HG03280 (cell line): Measurements from ENCODE around the gene RRP15.
A peak's percentile ranks its signal among the peaks of the same experiment; 100 is the strongest.

Experiments used
- ATAC-seq: cut with Tn5 transposase; IDR thresholded peaks from one replicate; pipeline ENCODE4 v1.9.1; 2021; ENCODE audit warnings: mild to moderate bottlenecking, moderate library complexity; ENCODE audit not compliant: unreplicated experiment

RRP15 gene

DNA sequence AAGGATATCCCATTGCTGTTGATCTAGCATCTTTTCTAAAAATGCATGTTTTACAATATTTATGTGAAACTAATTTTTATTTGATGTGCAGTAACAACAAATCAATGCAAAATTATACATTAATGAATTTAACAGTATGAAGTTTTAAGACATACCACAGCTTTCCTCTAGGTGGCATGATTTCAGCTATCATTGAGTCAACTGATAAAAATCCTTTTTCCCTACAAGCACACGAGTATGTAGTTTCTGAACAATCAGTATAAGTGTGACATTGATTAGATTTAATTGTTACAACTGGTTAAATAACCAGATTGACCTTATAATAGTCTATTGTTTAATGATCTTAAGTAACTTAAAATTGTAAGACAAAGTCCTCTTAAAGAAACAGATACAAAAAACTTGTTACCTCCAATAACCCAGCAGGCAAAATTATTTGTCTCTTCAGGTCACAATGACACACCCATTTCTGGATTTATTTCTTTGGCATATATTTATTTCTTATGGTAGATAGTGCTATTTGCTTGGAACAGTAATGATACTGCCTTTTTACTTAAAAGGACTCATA, 54.3 kb downstream of the RRP15 start:
- peak; percentile 54 for ATAC-seq

DNA sequence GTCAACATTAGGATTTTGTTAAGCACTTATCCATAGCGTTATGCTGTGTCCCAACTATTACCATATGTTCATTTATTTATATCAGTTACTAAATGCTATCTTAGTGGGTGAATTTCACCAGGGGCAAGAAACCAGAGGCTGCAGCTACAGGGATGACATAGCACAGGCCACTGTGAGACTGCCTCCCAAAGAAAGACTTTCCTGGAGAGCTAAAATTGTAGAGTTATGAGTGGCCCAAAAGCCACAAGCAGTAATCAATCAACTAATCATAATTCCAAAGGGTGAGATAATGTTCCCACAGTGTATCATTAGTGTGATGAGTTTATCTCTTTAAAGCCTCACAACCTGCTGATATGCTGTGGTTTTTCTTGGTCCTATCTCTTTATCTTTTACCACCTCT, 56.2 kb downstream of the RRP15 start:
- no peak for ATAC-seq

DNA sequence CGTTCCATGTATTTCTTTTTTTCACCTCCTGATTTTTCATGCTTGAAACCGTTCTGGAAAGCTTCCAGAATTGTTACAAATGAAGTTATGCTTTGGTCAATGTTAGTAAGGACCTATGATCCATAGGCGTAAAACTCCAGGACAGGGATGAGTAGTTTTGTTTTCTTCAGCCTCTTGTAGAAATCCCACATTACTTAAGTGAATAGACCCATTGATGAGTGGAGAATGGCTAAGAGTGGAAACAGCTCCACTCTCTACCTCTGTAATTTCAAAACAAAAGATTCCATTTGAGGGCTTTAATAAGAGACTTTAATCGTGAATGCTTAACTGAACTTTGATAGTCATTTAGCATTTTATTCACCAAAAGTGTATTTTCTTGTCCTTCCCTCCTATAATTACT, 57.0 kb downstream of the RRP15 start:
- no peak for ATAC-seq

DNA sequence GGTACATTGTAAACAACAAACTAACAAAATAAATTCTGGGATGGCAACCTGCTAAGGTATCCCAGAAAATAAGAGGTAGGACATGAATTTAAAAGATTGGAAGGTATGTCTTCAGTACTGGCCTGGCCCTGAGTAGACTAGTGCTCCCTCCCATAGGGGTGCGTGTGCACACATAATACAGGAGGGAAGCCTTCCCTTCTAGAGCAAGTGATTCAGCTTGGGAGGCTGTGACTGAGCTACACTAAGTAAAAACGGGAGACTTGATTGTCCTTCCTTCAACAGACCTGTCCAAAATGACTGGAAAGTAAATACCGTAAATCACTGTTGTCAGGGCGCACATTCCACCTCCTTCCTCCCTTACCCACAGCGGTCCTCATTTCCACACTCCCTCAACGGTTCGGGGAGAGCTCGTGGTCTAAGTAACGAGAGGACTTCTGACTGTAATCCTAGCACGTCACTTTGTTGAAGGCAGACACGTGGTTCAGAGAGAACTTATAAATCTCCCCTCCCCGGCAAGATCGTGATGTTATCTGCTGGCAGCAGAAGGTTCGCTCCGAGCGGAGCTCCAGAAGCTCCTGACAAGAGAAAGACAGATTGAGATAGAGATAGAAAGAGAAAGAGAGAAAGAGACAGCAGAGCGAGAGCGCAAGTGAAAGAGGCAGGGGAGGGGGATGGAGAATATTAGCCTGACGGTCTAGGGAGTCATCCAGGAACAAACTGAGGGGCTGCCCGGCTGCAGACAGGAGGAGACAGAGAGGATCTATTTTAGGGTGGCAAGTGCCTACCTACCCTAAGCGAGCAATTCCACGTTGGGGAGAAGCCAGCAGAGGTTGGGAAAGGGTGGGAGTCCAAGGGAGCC, 60.0 kb downstream of the RRP15 start, which contains the start of gene TGFB2:
Gene TGFB2, plus strand, starts transcription at position 523 of the 859 bp plus-strand sequence. CDS start 1,366 bp downstream, outside the sequence.
- peak; percentile 46 for ATAC-seq

DNA sequence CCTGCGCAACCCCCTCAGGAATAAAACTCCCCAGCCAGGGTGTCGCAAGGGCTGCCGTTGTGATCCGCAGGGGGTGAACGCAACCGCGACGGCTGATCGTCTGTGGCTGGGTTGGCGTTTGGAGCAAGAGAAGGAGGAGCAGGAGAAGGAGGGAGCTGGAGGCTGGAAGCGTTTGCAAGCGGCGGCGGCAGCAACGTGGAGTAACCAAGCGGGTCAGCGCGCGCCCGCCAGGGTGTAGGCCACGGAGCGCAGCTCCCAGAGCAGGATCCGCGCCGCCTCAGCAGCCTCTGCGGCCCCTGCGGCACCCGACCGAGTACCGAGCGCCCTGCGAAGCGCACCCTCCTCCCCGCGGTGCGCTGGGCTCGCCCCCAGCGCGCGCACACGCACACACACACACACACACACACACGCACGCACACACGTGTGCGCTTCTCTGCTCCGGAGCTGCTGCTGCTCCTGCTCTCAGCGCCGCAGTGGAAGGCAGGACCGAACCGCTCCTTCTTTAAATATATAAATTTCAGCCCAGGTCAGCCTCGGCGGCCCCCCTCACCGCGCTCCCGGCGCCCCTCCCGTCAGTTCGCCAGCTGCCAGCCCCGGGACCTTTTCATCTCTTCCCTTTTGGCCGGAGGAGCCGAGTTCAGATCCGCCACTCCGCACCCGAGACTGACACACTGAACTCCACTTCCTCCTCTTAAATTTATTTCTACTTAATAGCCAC, 60.7 kb downstream of the RRP15 start:
- peak; percentile 79 for ATAC-seq

DNA sequence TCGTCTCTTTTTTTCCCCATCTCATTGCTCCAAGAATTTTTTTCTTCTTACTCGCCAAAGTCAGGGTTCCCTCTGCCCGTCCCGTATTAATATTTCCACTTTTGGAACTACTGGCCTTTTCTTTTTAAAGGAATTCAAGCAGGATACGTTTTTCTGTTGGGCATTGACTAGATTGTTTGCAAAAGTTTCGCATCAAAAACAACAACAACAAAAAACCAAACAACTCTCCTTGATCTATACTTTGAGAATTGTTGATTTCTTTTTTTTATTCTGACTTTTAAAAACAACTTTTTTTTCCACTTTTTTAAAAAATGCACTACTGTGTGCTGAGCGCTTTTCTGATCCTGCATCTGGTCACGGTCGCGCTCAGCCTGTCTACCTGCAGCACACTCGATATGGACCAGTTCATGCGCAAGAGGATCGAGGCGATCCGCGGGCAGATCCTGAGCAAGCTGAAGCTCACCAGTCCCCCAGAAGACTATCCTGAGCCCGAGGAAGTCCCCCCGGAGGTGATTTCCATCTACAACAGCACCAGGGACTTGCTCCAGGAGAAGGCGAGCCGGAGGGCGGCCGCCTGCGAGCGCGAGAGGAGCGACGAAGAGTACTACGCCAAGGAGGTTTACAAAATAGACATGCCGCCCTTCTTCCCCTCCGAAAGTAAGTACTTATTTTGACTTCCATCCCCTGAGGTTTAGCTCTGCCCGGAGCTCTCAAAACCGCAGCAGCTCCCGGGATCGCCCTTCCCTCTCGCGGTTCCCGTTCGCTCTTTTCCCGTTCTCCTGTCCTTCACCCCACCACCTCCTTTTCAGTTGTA, 61.5 kb downstream of the RRP15 start:
- no peak for ATAC-seq

DNA sequence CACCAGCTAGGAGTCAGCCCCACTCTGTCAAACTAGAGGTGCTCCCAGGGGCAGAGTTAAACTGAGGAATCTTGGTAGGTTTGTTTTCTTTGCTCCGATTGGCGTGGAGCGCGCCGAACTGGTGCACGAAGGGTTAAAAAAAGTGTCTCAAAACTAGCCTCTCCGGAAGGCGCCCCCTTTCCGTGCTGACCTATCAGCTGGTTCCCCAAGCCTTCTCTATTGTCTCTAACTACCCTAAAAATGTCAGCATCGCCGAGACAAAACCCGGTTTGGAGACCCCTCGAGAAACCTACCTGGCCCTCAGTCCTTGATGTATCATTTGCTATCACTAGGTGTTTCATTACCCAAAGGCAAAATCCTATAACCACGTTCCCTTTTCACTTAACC, 62.2 kb downstream of the RRP15 start:
- ATAC-seq = no peak

DNA sequence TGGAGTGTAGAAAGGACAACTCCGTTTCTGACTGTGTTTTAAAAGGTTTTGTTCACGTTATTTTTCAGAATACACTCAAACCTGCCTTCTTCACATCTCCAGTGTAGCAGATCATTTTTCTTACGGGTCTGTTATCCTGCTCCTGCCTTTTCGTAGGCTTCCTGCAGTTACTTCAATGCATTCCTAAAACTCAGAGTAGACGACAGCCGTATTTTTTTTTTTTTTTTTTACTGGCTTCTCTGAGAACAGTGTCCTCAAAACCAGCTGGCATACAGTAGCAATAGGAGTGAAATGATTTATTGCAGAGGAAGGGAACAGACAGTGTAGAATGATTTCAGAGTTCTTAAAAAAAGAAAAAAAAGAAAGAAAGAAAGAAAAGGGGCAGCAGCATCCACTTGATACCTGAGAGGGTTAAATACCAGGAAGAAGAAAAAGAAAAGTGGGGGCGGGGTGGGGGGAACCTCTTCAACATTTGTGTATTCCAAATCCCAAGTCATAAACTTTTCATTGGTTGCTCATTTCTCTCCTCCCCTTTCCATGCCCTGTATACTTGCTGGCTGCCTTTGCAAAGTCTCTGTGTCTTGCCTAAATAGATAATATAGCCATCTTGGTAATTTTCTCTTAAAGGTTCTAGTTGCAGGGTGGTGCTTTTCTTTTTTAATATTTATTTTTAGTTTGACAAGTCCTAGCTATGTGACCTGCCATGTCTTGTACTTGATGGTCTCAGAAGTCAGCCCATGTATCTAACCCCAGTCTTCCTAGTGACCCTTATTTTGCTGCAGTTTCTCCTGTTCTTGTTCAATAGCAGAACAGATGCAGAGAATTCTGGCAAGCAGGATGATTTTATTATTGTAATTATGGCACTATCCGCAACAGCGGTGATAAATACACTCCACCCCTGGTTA, 62.9 kb downstream of the RRP15 start:
- ATAC-seq = no peak

DNA sequence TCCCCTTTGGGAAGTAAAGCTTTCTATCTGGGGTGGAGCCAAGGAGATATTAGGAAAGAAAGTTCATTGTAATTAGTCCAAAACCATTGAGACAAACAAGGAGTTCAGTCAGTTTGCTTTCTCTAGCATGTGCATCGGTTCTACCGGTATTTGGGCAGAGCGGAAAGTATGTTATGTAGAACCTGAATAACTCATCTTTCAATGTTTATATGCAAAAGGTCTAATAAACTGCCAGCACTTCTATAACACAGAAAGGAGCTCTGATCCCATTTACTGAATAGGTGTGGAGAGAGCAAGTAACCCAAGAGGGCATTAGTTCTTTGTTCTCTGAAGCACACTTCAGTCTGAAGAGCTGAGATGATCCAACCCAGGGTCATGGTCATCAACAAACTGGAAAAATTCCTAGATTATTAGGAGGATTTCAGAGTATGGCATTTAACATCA, 63.6 kb downstream of the RRP15 start:
- no peak for ATAC-seq

DNA sequence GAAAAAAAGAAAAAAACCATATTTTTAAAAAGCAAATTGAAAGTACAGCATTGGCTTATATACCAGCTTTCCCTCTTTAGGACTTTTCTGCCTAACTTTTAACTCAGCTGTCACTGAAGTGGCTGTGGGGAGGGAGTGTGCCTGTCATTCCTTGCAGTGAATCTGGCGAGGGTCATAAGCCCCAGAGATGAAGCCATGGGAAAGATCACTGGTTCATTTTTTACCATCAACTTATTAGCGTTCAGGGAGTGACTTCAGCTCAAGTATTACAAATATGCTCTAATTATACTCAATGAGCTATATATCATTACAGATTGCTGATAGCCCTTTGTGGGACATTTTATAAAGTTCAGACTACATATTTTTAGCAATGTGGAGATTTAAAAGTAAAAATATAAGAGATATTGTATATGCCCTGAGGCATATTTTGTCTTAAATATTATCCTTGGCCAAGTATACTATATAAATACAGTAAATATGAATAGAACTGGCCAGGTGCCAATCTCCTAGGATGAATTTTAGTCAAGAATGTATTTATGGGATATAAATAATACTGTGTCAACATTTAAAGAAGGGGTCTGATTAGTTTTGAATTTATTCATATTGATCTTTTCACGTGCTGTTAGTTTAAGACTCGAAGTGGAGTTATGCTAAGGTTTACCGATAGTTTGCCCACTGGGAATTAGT, 64.4 kb downstream of the RRP15 start:
- ATAC-seq = no peak

DNA sequence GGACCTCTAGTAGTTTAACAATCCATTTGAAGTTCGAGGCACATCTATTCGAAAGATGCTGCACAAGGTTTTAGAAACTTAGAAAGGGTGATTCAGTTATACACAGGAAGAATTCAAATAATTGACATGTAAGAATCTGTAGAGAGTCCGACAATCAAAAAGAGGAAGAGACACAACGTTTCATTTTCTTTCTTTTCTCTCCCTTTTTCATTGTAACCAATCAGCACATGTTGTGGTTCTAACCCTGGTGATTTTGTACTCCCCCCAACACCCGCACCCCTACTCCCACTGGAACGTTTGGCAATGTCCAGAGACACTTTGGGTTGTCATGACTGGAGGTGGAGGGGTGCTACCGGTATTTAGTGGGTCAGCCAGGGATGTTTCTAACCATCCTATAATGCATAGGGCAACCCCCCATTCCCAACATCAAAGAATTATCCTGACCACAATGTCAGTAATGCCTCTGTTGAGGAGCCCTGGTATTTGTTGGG, 65.0 kb downstream of the RRP15 start:
- no peak for ATAC-seq

DNA sequence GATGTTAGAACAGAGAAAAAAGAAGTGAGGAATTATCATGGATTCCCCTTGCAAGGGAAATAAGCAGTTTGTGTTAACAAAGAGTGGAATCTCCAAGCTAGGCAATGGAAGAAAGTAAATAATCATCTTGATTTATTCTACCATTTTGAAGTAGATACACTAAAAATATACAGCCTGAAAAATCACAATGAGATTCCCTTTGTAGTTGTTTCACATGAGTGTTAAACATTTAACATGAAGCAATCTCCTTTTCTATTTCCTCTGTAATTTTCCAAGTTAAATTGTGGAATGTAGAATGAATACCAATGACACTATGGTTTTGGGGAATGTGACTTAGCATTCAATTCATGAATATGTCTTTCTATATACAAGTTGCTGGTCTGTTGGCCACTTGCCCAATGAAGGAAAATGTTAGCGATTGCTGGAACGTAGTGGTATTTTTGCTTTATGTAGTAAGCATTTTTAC, 65.7 kb downstream of the RRP15 start:
- ATAC-seq = no peak

DNA sequence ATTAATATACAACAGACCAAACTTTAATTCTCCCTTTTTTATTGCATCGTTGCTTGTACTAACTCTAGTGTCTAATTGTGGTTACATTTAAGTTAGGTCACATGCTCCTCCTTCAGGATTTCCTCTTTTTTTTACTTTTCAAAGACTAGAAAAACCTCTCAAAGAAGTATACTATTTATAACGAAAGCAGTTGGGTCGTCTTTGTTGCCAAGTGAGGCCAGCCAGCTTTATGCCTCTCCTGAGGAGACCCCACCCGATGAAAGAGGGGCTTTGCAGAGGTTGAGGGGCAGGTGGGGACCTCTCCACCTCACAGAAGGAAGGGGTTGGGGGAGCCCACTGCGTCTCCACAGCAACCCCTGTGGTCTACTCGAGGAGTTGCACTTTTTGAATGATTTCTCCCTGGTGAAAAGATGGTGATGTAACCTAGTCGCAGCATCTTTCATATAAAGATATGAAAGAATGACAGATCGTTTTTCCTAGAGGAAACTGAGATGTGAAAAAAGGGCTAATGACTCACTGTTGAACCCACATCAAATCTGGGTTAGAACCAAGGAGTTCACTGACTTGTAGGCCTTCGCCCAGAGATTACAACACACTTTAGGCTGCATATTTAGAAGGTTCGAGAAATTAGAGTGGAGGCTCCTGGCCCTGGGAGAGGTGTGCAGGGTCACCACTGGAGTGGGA, 66.4 kb downstream of the RRP15 start:
- ATAC-seq = peak; percentile 69

DNA sequence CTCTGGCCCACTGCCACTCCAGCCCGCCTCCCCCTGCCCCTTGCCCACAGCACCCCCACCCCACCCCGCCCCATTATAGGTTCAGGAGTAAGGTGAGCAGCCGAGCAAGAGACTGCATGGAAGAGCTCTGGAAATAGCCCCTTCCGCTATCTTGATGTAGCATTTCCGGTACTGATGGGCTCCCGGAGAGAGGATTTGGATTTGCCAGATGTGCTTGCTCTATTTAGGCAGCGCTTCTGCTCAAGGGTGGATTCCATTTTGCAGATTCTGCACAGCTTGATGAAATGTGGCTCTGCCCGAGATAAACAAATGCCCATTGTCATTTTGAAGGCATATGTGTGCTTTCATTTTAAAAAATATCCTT, 67.0 kb downstream of the RRP15 start:
- ATAC-seq = no peak

DNA sequence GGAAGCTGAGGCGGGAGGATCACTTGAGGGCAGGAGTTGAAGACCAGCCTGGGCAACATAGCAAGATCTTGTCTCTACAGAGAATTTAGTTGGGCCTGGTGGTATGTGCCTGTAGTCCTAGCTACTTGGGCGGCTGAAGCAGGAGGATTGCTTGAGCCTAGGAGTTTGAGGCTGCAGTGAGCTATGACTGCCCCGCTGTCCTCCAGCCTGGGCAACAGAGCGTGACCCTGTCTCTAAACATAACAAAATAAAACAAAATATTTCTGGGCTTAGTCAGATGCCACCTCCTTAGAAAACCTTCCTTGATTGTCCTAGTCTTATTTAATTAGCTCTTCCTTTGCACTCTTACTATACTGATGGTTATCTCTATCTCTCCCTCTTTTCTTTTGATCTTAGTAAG, 68.6 kb downstream of the RRP15 start:
- ATAC-seq = no peak

DNA sequence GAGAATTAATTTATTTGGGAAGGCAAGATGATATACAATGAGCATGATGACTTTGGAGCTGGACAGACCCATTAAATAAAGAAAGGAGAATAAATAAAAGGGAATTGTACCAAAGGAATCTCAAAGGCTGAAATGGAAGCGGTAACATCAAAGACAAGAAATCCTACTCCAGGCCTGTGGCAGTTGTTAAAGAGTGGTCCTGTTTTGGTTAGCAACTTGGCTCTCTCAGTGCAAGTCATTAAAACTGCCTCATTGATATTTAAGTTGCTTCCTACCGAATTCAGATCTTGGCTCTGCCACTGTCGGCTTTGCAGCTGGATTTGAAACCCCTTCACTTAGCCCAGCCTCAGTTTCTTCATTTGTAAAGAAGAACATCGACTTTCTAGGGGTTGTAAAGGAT, 70.2 kb downstream of the RRP15 start:
- ATAC-seq = no peak

DNA sequence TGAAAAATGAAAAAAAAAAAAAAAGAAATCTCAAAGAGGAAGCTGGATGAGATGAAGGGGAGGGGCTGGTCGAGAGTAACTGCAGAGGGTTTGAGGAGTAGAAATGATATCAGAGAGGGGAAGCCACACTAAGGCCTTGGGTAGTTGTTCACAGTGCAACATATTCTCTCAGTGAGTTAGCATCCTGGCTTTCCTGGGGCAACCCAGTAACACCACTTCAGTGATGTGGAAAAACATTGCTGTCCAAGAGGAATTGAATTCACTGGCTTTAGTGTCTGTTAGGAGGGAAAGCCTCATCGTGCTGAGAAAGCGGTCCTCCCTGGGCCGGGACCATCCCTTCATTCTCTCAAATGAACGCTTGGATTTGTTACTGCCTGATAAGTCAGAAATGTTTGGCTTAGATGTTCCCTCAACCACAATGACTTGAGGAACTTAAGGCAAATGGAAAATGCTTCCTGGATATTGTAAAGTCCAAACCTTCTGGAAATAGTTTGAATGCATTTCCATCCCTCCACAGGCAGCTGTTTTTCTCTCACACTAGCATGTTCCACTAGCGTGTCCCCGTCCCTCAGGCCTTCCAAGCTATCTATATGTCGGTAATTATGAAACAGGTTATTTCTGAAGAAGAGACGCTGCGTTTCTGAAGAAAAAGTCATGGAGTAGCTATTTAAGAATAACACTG, 72.3 kb downstream of the RRP15 start:
- no peak for ATAC-seq

DNA sequence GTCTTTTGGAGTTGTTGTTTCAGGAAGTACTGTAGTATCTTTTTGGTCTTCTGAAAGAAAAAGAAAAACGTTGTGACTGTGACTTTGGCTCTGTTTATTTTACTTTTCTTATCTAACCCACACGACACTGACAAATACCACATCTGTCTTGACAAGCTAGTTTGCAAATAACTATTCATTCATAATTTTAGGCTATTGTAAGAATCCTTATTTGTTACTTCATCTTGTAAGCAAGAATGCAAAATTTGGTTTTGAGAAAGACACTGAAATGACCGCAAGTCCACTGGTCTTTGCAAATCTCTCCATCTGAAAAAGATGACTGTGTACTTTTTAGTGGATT, 72.8 kb downstream of the RRP15 start:
- ATAC-seq = no peak
